Measurements from ENCODE around the gene LHB.

Gene LHB

GRCh38 chr19:49016067-49016839 lies 638 bp downstream of the LHB start:
- no peak for DNase-seq (ENCODE audit: extremely low spot score)
- POLR2A ChIA-PET = interaction anchor here (0.6 kb wide), 2 partner anchors 23 to 135 kb away, joined by 3 to 4 read pairs; partner anchors contain the start of gene RUVBL2
- CTCF ChIA-PET = interaction anchor here (0.5 to 1.6 kb wide), 2 partner anchors 16 to 44 kb away, joined by 3 to 4 read pairs; no protein-coding TSS in a partner anchor
- TF ChIP-seq CTCF (IDR thresholded peaks at IDR 0.05; ENCODE audit: control extremely low read depth, extremely low read depth, low read depth, missing control alignments) = no peak

GRCh38 chr19:49014870-49015255 lies 2.0 kb downstream of the LHB start:
- TF ChIP-seq CTCF (IDR thresholded peaks at IDR 0.05; ENCODE audit: control extremely low read depth, extremely low read depth, low read depth, missing control alignments) = no peak
- ChIA-PET POLR2A (no interaction called here), CTCF (interaction anchor here (1.5 to 3.5 kb wide), 3 partner anchors 15 to 22 kb away, joined by 4 to 36 read pairs (median 8); partner anchors contain the start of genes GYS1 and RUVBL2)
- DNase-seq (ENCODE audit: extremely low spot score) = no peak

- CTCF ChIA-PET = interaction anchor here (1.5 to 3.5 kb wide), 2 partner anchors 15 to 21 kb away, joined by 8 to 36 read pairs; partner anchors contain the start of genes GYS1 and RUVBL2
- POLR2A ChIA-PET = interaction anchor here (0.6 to 0.8 kb wide), 3 partner anchors 10 to 431 kb away, joined by 3 to 7 read pairs (median 6); no protein-coding TSS in a partner anchor
- DNase-seq (ENCODE audit: extremely low spot score) = no peak
- TF ChIP-seq CTCF (IDR thresholded peaks at IDR 0.05; ENCODE audit: control extremely low read depth, extremely low read depth, low read depth, missing control alignments) = no peak
These were observed 2.6 kb downstream of the LHB start for GRCh38 chr19:49014123-49014869.

- no peak for TF ChIP-seq CTCF (IDR thresholded peaks at IDR 0.05; ENCODE audit: control extremely low read depth, extremely low read depth, low read depth, missing control alignments)
- DNase-seq (ENCODE audit: extremely low spot score) = no peak
- ChIA-PET POLR2A (no interaction called here), CTCF (interaction anchor here (3.5 to 3.9 kb wide), 2 partner anchors 12 to 13 kb away, joined by 36 to 45 read pairs; no protein-coding TSS in a partner anchor)
These were observed 5.7 kb downstream of the LHB start for GRCh38 chr19:49011194-49011593.

- no peak for DNase-seq (ENCODE audit: extremely low spot score)
- ChIA-PET POLR2A (no interaction called here), CTCF (interaction anchor here (0.9 to 3.9 kb wide), 4 partner anchors 12 to 136 kb away, joined by 3 to 45 read pairs (median 7); partner anchors contain the start of genes GYS1 and RUVBL2)
- TF ChIP-seq CTCF (IDR thresholded peaks at IDR 0.05; ENCODE audit: control extremely low read depth, extremely low read depth, low read depth, missing control alignments) = no peak
These were observed 6.4 kb downstream of the LHB start for GRCh38 chr19:49010453-49010852.

GRCh38 chr19:49009828-49010227 lies 7.1 kb downstream of the LHB start:
- no peak for TF ChIP-seq CTCF (IDR thresholded peaks at IDR 0.05; ENCODE audit: control extremely low read depth, extremely low read depth, low read depth, missing control alignments)
- no peak for DNase-seq (ENCODE audit: extremely low spot score)
- ChIA-PET POLR2A (interaction anchor here (0.6 kb wide), 1 partner anchor 1783 kb away, joined by 7 read pairs; no protein-coding TSS in a partner anchor), CTCF (interaction anchor here (0.9 to 3.9 kb wide), 5 partner anchors 9 to 136 kb away, joined by 3 to 45 read pairs (median 11); partner anchors contain the start of genes GYS1 and RUVBL2)
